Trophoblast cell (in vitro differentiated cells and primary cell): Measurements from ENCODE around the gene C3orf18.

Source experiments
- DNase-seq, 2 donors: peaks; one replicate each; pipeline ENCODE4 v3.0.0-alpha.2; 2016
- H2AFZ ChIP-seq: 2 replicates; pipeline ENCODE4 v1.6.1; 2013; ENCODE audit warnings: low read length, moderate library complexity, mild to moderate bottlenecking; ENCODE audit not compliant: insufficient read depth, poor library complexity
- H2AK5ac ChIP-seq: 2 replicates; pipeline ENCODE4 v1.6.1; 2013; ENCODE audit warnings: mild to moderate bottlenecking, low read length
- H2BK120ac ChIP-seq: 2 replicates; pipeline ENCODE4 v1.6.1; 2013; ENCODE audit warnings: low read length, mild to moderate bottlenecking, moderate library complexity; ENCODE audit not compliant: insufficient read depth, poor library complexity
- H2BK12ac ChIP-seq: 2 replicates; pipeline ENCODE4 v1.6.1; 2013; ENCODE audit warnings: mild to moderate bottlenecking, low read length, moderate library complexity
- H2BK5ac ChIP-seq: 2 replicates; pipeline ENCODE4 v1.6.1; 2013; ENCODE audit warnings: low read length, low read depth, moderate library complexity, mild to moderate bottlenecking; ENCODE audit not compliant: poor library complexity
- H3K14ac ChIP-seq: 2 replicates; pipeline ENCODE4 v1.6.1; 2013; ENCODE audit warnings: mild to moderate bottlenecking, low read length
- H3K18ac ChIP-seq: 2 replicates; pipeline ENCODE4 v1.6.1; 2013; ENCODE audit warnings: mild to moderate bottlenecking, low read length
- H3K23ac ChIP-seq: 2 replicates; pipeline ENCODE4 v1.6.1; 2013; ENCODE audit warnings: low read length
- H3K27ac ChIP-seq: 2 replicates; pipeline ENCODE4 v1.5.1; 2013; ENCODE audit warnings: low read depth, mild to moderate bottlenecking, inconsistent platforms, low read length, moderate library complexity
- H3K27me3 ChIP-seq: 2 replicates; pipeline ENCODE4 v1.6.1; 2013; ENCODE audit warnings: inconsistent platforms, mild to moderate bottlenecking, low read length, moderate library complexity; ENCODE audit not compliant: insufficient read depth
- H3K36me3 ChIP-seq, 2 experiments: 1 replicate in 1 of 2; 2 replicates in 1 of 2; pipeline ENCODE4 v1.6.1; 2013; ENCODE audit warnings: low read length in 2 of 2, mild to moderate bottlenecking in 2 of 2, moderate library complexity in 1 of 2; ENCODE audit not compliant: insufficient read depth in 2 of 2, control insufficient read depth in 1 of 2
- H3K4ac ChIP-seq: 2 replicates; pipeline ENCODE4 v1.6.1; 2013; ENCODE audit warnings: low read depth, mild to moderate bottlenecking, low read length, moderate library complexity
- H3K4me1 ChIP-seq, 2 experiments: 1 replicate in 1 of 2; 2 replicates in 1 of 2; pipeline ENCODE4 v1.6.1; 2013; ENCODE audit warnings: low read length in 2 of 2, mild to moderate bottlenecking in 2 of 2, moderate library complexity in 1 of 2; ENCODE audit not compliant: insufficient read depth in 2 of 2, control insufficient read depth in 1 of 2
- H3K4me2 ChIP-seq: 2 replicates; pipeline ENCODE4 v1.6.1; 2013; ENCODE audit warnings: inconsistent platforms, mild to moderate bottlenecking, low read length, moderate library complexity
- H3K4me3 ChIP-seq: 2 replicates; pipeline ENCODE4 v1.5.1; 2013; ENCODE audit warnings: mild to moderate bottlenecking, low read depth, low read length, inconsistent platforms
- H3K79me1 ChIP-seq: one replicate; pipeline ENCODE4 v1.6.1; 2013; ENCODE audit warnings: low read length
- H3K79me2 ChIP-seq: 2 replicates; pipeline ENCODE4 v1.6.1; 2013; ENCODE audit warnings: low read length, mild to moderate bottlenecking; ENCODE audit not compliant: control insufficient read depth, insufficient read depth, poor library complexity
- H3K9ac ChIP-seq: 2 replicates; pipeline ENCODE4 v1.6.1; 2013; ENCODE audit warnings: mild to moderate bottlenecking, low read length
- H3K9me3 ChIP-seq: 2 replicates; pipeline ENCODE4 v1.6.1; 2013; ENCODE audit warnings: low read depth, mild to moderate bottlenecking, control low read depth, inconsistent platforms, low read length; ENCODE audit not compliant: insufficient read depth
- H4K12ac ChIP-seq: 2 replicates; pipeline ENCODE4 v1.6.1; 2013; ENCODE audit warnings: low read depth, mild to moderate bottlenecking, low read length, moderate library complexity
- H4K8ac ChIP-seq: 2 replicates; pipeline ENCODE4 v1.6.1; 2013; ENCODE audit warnings: low read depth, mild to moderate bottlenecking, low read length, moderate library complexity
- H4K91ac ChIP-seq: one replicate; pipeline ENCODE4 v1.6.1; 2013; ENCODE audit warnings: low read depth, mild to moderate bottlenecking, low read length, moderate library complexity
- WGBS: extraction: QIAGEN DNeasy Blood & Tissue Kit; methylation state at CpG from one replicate; pipeline ENCODE4 v1.1.7; 2013; ENCODE audit warnings: missing lambda C conversion rate; ENCODE audit not compliant: insufficient read length, insufficient coverage; ENCODE audit errors: extremely low coverage; 5-methylcytosine and 5-hydroxymethylcytosine counted together

The C3orf18 gene

DNA sequence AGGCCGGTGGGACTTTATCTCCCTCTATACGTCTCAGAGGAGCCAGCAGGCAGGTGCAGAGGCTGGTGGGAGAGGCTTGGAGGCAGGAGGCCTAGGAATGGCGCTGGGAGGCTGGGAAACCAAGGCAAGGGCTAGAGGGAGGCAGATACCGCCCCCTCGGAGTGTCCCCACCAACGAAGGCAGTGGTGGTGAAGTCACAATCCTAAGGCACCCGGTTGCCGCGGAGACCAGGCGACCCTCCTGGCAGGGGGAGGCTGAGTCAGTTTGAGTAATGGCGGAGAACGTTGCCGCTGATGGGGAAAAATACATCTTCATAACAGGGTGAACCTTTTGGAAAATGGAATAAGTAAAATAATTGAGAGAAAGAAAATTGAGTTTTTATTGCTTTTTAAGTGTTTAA lies 34.2 kb downstream of the C3orf18 start:
- H3K27ac ChIP-seq: no peak overlapping the region
- H3K9ac ChIP-seq: no peak overlapping the region
- peaks cover 0 to 2% of the 10 kb centered on the region in 2 experiments for H3K4me1 ChIP-seq
- no peak overlapping the region for H4K12ac ChIP-seq
- no CpG with 5 or more reads among the region's 13 CpGs for WGBS
- peaks cover 15% of the 10 kb centered on the region for H3K27me3 ChIP-seq
- H3K23ac ChIP-seq: no peak overlapping the region
- H2BK12ac ChIP-seq: no peak overlapping the region
- no peak overlapping the region for H4K91ac ChIP-seq
- no peaks in the 10 kb centered on the region for H3K36me3 ChIP-seq
- H2AFZ ChIP-seq: no peak overlapping the region
- no peak overlapping the region for H2AK5ac ChIP-seq
- no peak overlapping the region for H3K4ac ChIP-seq
- H3K4me3 ChIP-seq: peak overlapping the region; percentile 31
- H3K79me1 ChIP-seq: no peaks in the 10 kb centered on the region
- H2BK5ac ChIP-seq: no peak overlapping the region
- no peak overlapping the region for H2BK120ac ChIP-seq
- H4K8ac ChIP-seq: no peak overlapping the region
- peaks cover 7% of the 10 kb centered on the region for H3K9me3 ChIP-seq
- no peak for DNase-seq
- H3K4me2 ChIP-seq: no peak overlapping the region
- H3K79me2 ChIP-seq: no peaks in the 10 kb centered on the region
- H3K18ac ChIP-seq: no peak overlapping the region
- no peak overlapping the region for H3K14ac ChIP-seq

DNA sequence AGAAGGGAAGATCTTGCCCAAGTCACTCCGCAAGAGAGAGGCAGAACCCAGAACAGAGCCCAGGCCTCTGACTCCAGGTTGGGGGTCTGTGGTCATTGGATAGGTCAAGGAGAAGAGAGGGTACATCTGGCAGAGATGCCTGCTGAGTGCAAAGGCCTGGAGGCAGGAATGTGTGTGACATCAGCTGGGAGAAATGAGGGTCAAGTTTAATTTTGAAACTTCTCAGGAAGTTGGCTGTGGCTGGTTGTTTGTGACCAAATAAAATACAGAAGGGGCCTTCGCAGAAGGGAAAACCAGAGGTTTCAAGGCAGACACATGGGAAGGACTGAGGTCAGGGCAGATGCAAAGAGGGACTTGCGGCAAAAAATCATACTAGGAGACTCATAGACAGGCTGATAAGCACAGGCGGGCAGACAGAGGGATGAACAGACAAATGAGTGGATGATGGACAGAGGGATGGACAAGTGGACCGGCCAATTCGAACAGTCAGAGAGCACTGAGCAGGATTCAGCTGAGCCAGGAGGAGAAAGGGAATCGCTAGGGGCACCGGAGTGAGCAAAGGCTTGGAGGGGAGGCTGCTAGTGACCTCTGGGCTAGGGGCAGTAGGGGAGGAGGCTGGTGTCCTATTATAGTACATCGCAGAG lies 35.4 kb downstream of the C3orf18 start:
- WGBS: no CpG with 5 or more reads among the region's 9 CpGs
- no peak overlapping the region for H3K9ac ChIP-seq

DNA sequence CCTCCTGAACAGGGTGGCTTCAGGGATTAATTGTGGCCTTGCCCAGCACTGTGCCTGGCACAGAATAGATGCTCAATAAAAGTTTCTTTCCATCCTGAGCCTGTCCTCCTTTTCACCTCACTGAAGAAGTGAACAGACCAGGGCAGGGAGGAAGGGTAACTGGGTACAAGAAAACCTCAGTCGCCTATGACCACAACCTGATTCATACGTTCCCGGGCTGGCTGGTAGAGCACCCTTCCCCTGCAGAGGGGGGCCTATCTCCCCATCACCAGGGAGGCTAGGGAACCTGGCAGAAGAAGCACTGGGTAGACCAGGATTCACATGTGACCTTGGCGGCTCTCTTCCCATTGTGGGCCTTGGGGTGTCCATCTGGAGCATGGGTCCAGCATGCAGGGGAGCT lies 36.3 kb downstream of the C3orf18 start:
- no peak overlapping the region for H3K23ac ChIP-seq
- no peak overlapping the region for H3K18ac ChIP-seq
- no peak overlapping the region for H3K4me3 ChIP-seq
- H3K4ac ChIP-seq: no peak overlapping the region
- H2AFZ ChIP-seq: no peak overlapping the region
- no peaks in the 10 kb centered on the region for H3K79me2 ChIP-seq
- DNase-seq: no peak
- no peak overlapping the region for H2BK12ac ChIP-seq
- H3K79me1 ChIP-seq: no peaks in the 10 kb centered on the region
- no peak overlapping the region for H2AK5ac ChIP-seq
- no peak overlapping the region for H3K27ac ChIP-seq
- H3K14ac ChIP-seq: no peak overlapping the region
- WGBS: no CpG with 5 or more reads among the region's 4 CpGs
- H3K4me1 ChIP-seq: peaks cover 0 to 2% of the 10 kb centered on the region in 2 experiments
- H2BK120ac ChIP-seq: no peak overlapping the region
- no peak overlapping the region for H4K8ac ChIP-seq
- peaks cover 4% of the 10 kb centered on the region for H3K9me3 ChIP-seq
- H3K9ac ChIP-seq: no peak overlapping the region
- H2BK5ac ChIP-seq: no peak overlapping the region
- H3K4me2 ChIP-seq: no peak overlapping the region
- no peaks in the 10 kb centered on the region for H3K36me3 ChIP-seq
- H4K12ac ChIP-seq: no peak overlapping the region
- H3K27me3 ChIP-seq: peaks cover 15% of the 10 kb centered on the region
- H4K91ac ChIP-seq: no peak overlapping the region

More for the DNA sequence above, 35.4 kb downstream of the C3orf18 start:
- H3K4ac ChIP-seq: no peak overlapping the region
- no peaks in the 10 kb centered on the region for H3K79me1 ChIP-seq
- no peak overlapping the region for H4K91ac ChIP-seq
- DNase-seq: peak in 1 of 2 donors; percentile 26
- no peak overlapping the region for H2BK120ac ChIP-seq
- no peak overlapping the region for H3K4me3 ChIP-seq
- H3K18ac ChIP-seq: no peak overlapping the region
- no peaks in the 10 kb centered on the region for H3K79me2 ChIP-seq
- H4K8ac ChIP-seq: no peak overlapping the region
- peaks cover 15% of the 10 kb centered on the region for H3K27me3 ChIP-seq
- no peak overlapping the region for H3K23ac ChIP-seq
- H3K9me3 ChIP-seq: peaks cover 7% of the 10 kb centered on the region
- no peak overlapping the region for H3K14ac ChIP-seq
- H2BK12ac ChIP-seq: no peak overlapping the region
- H3K4me2 ChIP-seq: no peak overlapping the region
- no peaks in the 10 kb centered on the region for H3K36me3 ChIP-seq
- H2AFZ ChIP-seq: no peak overlapping the region
- no peak overlapping the region for H3K27ac ChIP-seq
- no peak overlapping the region for H4K12ac ChIP-seq
- peaks cover 0 to 2% of the 10 kb centered on the region in 2 experiments for H3K4me1 ChIP-seq
- no peak overlapping the region for H2AK5ac ChIP-seq
- no peak overlapping the region for H2BK5ac ChIP-seq

DNA sequence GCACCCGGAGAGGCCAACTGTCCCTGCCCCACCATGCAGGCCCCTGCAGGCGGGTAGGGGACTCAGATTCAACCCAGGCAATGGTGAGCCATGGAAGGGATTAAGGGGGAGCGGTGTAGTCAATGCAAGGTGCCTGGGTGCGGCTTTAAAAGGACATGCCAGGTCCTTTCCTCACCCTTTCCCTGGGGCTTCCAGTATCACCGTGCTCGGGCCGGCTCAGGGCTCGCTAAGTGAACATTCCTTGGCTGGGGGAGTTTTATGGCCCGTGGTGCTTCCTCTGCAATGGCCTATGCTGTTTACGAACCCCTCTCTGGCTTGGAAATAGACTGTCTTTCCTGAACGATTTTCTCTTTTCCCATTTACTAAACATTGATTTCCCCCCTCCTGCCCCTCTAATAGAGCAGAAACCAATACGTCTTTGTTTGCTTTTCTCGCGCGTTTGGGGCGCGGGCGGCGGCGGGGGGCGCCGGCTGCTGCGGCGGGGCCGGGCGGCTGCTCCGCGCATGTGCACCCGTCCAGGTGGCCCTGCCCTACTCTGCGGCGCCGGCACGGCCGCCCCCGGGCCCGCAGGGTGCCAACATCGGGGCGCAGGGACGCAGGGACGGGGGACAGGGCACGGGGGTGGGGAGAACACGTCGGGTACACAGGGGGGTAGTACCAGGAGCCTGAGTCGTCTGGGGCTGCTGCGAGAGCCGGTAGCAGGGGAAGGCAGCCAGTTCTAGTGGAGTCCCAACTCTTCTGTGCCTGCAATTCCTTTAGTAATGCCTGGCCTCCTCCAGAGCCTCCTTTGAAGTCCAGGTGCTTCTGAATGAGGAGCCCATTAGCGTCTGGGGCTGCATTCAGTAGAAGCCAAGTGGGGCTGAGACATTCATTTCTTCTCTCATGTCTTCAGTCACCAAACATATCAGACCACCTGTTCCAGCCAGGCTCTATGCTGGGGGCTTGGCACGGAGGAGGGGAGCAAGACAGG lies 37.3 kb downstream of the C3orf18 start:
- H2BK12ac ChIP-seq: no peak overlapping the region
- WGBS: no CpG with 5 or more reads among the region's 48 CpGs

More for the DNA sequence above, 37.3 kb downstream of the C3orf18 start:
- no peak for DNase-seq
- Histone ChIP-seq H2BK5ac (no peak overlapping the region), H3K27me3 (peaks cover 15% of the 10 kb centered on the region), H3K79me1 (no peaks in the 10 kb centered on the region), H3K4me3 (no peak overlapping the region), H4K91ac (no peak overlapping the region), H3K23ac (no peak overlapping the region), H3K9ac (no peak overlapping the region), H3K14ac (no peak overlapping the region), H3K9me3 (peaks cover 4% of the 10 kb centered on the region), H3K27ac (no peak overlapping the region), H2AFZ (no peak overlapping the region), H3K36me3 (no peaks in the 10 kb centered on the region), H3K18ac (no peak overlapping the region), H3K4me2 (peak overlapping the region; percentile 53), H3K4ac (no peak overlapping the region), H4K8ac (no peak overlapping the region), H2BK120ac (no peak overlapping the region), H4K12ac (no peak overlapping the region), H3K4me1 (peaks cover 0 to 2% of the 10 kb centered on the region in 2 experiments), H2AK5ac (no peak overlapping the region), H3K79me2 (no peaks in the 10 kb centered on the region)
